ENCODE data around the gene TMEM229B.

- TF ChIP-seq POLR2A (IDR thresholded peaks at IDR 0.05) (no peak), CTCF (IDR thresholded peaks at IDR 0.05) (no peak)
These were observed 1.2 kb downstream of the TMEM229B start for GRCh38 chr14:67487332-67487731.

Data from right lobe of liver (tissue), 4 donors.